ENCODE data around the gene TNFSF4.

The TNFSF4 gene

GRCh38 chr1:173210283-173210682 lies 3.2 kb upstream of the TNFSF4 start:
- DNase-seq = no peak

DNA sequence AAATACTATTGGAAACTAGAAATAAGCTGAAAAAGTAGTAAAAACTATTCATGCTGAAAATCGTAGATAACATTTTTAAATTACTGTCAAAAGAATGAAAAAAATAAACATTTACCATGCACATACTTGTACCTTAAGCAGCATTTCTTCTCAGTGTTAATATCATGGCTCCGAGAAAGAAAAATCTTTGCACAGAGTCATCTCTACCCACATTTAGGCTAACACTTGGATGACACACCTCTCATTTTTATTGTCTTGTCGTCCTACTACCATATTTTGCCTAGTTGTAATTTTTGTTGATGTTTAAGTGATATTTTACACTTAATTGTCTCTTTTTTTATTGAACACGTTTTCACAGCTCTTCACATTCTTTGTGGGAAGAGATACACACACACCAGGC lies 1.7 kb upstream of the TNFSF4 start:
- DNase-seq = no peak

DNA sequence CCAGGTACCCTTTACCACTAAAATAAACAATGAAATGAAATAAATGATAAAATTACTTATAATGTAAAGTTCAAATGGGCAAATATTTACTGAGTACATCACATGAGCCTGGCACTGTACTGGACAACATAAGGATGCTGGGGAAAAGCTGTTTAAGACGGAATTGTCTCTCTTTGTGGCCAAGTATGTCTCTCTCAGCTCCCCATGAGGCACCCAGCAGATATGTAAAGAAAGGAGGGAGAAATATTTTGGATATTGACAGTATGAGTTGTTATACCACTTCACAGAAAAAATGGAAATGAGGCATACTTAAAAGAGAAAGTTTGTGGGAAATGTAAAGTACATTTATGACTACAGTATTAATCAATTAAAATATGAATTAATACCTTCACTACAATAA lies 1.0 kb upstream of the TNFSF4 start:
- DNase-seq = no peak

GRCh38 chr1:173205146-173206051 lies 1.7 kb downstream of the TNFSF4 start:
- DNase-seq = no peak

DNA sequence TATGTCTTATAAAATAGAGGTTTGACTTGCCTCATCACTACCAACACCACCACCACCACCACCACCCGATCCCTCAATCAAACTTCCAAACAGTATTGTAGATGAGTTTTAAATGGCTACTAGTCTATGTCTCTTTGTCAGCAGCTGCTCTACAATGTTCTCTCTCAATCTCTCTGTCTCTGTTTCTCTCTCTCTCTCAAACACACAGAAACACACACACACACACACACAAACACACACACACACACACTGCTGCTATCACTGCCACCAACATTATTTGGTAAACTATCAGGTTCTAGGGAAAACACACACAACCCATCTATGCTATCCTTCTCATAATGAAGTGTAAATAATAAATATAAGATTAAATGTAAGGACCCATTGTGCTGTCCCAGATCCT lies 2.4 kb downstream of the TNFSF4 start:
- no peak for DNase-seq

DNA sequence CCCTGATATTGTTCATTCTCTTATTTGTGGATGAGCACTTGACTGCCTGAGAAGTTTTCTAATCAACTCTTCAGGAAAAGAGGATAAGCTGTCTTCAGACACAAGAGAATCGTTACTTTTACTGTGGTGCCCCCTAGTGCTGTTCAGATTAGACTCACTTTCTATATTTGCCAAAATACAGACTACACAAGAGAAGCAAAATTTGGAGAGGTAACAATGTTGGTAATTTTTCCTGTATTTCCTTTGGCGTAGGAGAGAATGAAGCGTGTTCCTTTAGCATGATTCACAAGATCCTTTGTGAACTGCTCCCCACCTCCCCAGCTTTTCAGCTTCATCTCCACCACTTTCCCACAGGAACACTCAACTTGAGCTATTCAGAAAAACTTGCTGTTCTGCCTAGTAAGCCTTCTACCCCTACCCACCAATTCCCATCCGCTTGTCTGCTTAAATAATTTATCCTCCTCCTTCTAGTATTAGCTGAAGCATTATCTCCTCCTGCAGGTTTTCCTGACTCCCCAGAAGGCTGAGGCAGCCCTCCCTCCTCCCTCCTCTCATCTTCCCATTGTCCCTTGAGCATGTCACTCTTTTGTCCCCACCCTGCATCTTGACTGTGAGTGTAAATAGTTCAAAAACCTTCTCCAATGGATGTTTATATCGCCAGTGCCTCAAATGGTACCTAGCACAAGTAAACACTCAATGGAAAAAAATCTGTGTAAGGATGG lies 4.5 kb downstream of the TNFSF4 start:
- DNase-seq = no peak

GRCh38 chr1:173201969-173202368 lies 5.2 kb downstream of the TNFSF4 start:
- DNase-seq = no peak

- DNase-seq = no peak
Measured at GRCh38 chr1:173195596-173196088, 11.5 kb downstream of the TNFSF4 start.

GRCh38 chr1:173193639-173194038 lies 13.5 kb downstream of the TNFSF4 start:
- no peak for DNase-seq

- no peak for DNase-seq
Measured at GRCh38 chr1:173191011-173191705, 16.0 kb downstream of the TNFSF4 start.

- DNase-seq = no peak
Measured at GRCh38 chr1:173190101-173190936, 16.8 kb downstream of the TNFSF4 start.

- no peak for DNase-seq
Measured at GRCh38 chr1:173187671-173188237, 19.4 kb downstream of the TNFSF4 start.

- no peak for DNase-seq
Measured at GRCh38 chr1:173181791-173182190, 25.3 kb downstream of the TNFSF4 start.

DNA sequence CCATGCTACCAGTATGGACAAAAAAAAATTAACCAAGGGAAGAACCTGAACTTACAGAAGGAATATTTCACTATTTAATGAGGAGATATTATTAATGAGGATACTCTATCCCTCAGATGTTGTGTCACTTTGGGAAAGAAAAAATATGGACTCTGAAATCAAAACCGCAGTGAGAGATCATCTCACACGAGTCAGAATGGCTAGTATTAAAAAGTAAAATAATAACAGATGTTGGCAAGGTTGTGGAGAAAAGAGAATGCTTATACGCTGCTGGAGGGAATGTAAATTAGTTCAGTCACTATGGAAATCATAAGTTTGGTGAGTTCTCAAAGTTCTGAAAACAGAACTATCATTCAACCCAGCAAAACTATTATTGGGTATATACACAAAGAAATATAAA lies 30.9 kb downstream of the TNFSF4 start:
- no peak for DNase-seq

DNA sequence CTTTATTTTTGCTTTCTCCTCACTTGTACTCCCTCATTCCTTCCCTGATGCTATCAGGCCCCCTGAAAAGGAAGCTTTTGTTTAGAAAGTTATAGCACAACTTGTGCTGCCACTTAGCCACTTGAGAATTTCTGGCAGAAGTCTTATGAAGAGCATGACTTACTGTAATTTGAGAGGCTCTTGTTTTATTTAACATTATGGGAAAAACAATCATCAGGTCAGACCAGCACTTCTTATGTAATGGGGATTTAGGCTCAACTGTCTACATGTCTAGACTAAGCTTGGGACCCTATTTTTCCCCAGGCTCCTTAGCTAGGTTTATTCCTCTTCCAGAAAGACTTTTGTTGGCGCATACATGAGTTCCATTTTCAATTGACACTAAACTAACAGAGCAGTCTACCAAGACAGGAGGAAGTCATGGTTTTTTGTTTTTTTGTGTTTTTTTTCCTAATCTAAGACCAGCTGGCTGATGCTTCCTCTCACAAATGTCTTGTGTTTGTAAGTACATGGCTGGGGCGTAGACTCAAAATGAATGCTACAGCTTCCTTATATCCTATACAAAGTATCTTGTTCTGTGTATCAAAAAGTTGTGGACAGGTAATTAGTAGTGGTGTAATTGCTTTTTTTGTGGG lies 31.5 kb downstream of the TNFSF4 start:
- DNase-seq = no peak

DNA sequence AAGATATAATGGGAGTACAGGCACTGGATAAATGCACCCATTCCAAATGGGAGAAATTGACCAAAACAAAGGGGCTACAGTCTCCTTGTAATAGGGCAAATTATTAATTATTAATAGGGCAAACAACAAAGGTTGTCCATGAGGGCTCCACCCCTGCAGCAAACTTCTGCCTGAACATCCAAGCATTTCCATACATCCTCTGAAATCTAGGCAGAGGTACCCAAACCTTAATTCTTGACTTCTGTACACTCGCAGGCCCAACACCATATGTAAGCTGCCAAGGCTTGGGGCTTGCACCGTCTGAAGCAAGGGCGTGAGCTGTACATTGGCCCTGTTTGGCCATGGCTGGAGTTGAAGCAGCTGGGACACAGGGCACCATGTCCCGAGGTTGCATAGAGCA lies 33.7 kb downstream of the TNFSF4 start:
- no peak for DNase-seq

GRCh38 chr1:173171152-173171551 lies 36.0 kb downstream of the TNFSF4 start:
- DNase-seq = no peak

DNA sequence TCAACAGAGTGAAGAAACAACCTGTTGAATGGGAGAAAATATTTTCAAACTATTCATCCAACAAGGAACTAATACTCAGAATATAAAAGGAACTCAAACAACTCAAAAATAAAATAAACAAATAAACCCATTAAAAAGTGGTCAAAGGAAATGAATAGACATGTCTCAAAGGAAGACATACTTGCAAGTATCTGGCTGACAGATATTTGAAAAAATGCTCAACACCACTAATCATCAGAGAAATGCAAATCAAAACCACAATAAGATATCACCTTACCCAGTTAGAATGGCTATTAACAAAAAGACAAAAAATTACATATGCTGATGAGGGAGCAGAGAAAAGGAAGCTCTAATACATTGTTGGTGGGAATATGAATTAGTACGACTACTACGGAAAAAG lies 38.2 kb downstream of the TNFSF4 start:
- no peak for DNase-seq

- no peak for DNase-seq
Measured at GRCh38 chr1:173164686-173165085, 42.4 kb downstream of the TNFSF4 start.

DNA sequence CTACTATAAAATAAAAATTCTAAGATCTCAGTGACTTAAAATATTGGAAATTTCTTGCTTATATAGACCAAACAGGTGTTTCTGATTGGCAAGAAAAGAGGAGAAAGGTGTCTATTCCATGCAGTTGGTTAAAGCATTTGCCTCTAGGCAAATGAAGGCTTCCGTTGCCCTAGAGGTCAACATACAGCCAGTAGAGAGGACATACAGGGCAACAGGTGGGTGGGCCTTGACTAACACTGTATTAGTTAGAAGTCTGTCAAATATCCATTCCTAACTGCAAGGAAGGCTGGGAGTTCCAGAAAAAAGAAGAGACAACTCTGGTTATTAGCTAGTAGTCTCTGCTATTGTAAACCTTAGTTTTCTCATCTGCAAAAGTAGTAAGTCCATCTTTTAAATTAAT lies 43.0 kb downstream of the TNFSF4 start:
- no peak for DNase-seq

- DNase-seq = no peak
Measured at GRCh38 chr1:173163222-173163621, 43.9 kb downstream of the TNFSF4 start.

DNA sequence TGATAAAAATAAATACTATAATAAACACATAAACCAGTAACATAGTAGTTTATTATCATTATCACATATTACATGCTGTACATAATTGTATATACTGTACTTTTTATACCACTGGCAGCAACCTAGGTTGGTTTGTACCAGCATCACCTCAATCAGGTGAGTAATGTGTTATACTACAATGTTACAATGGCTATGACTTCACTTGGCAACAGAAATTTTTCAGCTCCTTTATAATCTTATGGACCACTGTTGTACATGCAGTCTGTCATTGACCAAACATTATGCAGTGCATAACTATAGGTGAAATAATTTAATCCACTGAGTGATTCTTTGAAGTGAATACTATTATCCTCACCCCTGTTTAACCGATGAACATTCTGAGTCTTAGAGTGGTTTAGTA lies 44.5 kb downstream of the TNFSF4 start:
- no peak for DNase-seq
